ENCODE data around the gene LUC7L2.

GRCh38 chr7:139421123-139421522 lies 61.4 kb downstream of the LUC7L2 start:
- no peak for TF ChIP-seq EZH2phosphoT487 (IDR thresholded peaks at IDR 0.05; ENCODE audit: insufficient read depth, low read depth)
- TF ChIP-seq EZH2 (IDR thresholded peaks at IDR 0.05; ENCODE audit: insufficient read depth, poor library complexity, severe bottlenecking) = no peak
